GM21447 (cell line): ENCODE results near the gene UBE2L3.
"Not testable (repeated sequence)": the region's sequence is repeated elsewhere in the genome, so short reads cannot be mapped to it uniquely, and the experiment has no call there.

Experiments
- ATAC-seq: cut with Tn5 transposase; IDR thresholded peaks from one replicate; pipeline ENCODE4 v1.9.1; 2021; ENCODE audit not compliant: unreplicated experiment

Gene UBE2L3

DNA sequence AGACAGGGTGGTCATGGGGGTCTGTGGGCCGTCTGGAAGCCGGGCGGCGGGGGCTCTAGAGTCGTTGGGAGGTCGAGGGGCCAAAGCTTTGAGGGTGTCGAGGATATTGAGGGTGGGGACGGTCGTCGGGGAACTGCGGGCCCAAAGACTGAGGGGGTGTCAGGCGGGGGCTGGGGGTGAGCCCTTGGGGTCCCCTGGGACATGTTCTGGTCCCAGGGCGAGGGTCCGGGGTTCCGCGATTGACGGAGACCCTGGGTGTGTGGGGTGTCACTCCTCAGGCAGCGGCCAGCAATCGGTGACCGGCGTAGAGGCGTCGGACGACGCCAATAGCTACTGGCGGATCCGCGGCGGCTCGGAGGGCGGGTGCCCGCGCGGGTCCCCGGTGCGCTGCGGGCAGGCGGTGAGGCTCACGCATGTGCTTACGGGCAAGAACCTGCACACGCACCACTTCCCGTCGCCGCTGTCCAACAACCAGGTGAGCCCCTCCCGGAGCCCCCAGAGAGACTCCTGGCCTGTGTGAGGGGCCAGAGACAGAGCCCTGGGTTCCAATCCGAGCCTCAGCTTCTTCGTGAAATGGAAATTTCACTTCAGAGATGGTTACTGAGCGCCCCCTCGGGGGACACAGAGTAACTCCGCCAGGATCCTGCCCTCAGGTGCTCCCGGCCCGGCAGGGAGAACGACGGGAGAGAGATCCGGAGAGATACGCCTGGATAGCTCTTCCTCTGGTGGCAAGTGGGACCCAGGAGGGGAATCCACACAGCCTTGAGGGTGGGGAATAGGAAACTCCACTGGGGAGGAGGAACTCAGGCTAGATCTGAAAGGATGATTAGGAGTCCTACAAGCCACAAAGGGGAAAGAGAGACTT lies 75.3 kb downstream of the UBE2L3 start:
- no peak for ATAC-seq

DNA sequence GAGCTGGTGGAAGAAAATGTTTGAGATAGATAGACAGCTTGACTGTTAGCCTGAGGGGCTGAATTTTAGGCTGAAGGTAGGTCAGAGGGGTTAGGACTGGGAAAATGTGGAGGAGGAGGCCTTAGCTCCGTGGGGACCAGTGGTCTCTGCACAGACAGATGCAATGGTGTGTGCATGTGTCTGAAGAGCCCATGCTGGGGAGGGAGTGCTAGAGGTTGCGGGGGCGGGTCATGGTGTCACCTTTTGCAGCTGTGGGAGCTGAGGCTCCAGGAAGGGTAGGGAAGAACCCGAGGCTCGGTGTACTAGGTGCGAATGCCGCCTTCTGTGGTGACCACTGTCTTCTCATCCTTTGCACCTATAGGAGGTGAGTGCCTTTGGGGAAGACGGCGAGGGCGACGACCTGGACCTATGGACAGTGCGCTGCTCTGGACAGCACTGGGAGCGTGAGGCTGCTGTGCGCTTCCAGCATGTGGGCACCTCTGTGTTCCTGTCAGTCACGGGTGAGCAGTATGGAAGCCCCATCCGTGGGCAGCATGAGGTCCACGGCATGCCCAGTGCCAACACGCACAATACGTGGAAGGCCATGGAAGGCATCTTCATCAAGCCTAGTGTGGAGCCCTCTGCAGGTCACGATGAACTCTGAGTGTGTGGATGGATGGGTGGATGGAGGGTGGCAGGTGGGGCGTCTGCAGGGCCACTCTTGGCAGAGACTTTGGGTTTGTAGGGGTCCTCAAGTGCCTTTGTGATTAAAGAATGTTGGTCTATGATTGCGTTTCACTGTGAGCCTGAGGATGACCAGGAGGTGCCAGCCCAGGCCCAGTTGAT lies 76.2 kb downstream of the UBE2L3 start:
- ATAC-seq, result no peak

DNA sequence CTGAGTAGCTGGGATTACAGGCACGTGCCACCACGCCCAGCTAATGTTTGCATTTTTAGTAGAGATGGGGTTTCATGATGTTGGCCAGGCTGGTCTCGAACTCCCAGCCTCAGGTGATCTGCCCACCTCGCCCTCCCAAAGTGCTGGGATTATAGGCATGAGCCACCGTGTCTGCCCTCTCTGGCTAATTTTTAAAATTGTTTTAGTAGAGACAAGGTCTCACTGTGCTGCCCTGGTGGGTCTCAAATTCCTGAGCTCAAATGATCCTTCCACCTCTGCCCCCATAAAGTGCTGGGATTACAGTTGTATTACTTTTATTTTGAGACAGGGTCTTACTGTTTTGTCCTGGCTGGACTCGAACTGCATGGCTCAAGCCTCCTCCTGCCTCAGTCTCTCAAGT lies 78.0 kb downstream of the UBE2L3 start:
- ATAC-seq, result not testable (repeated sequence)

DNA sequence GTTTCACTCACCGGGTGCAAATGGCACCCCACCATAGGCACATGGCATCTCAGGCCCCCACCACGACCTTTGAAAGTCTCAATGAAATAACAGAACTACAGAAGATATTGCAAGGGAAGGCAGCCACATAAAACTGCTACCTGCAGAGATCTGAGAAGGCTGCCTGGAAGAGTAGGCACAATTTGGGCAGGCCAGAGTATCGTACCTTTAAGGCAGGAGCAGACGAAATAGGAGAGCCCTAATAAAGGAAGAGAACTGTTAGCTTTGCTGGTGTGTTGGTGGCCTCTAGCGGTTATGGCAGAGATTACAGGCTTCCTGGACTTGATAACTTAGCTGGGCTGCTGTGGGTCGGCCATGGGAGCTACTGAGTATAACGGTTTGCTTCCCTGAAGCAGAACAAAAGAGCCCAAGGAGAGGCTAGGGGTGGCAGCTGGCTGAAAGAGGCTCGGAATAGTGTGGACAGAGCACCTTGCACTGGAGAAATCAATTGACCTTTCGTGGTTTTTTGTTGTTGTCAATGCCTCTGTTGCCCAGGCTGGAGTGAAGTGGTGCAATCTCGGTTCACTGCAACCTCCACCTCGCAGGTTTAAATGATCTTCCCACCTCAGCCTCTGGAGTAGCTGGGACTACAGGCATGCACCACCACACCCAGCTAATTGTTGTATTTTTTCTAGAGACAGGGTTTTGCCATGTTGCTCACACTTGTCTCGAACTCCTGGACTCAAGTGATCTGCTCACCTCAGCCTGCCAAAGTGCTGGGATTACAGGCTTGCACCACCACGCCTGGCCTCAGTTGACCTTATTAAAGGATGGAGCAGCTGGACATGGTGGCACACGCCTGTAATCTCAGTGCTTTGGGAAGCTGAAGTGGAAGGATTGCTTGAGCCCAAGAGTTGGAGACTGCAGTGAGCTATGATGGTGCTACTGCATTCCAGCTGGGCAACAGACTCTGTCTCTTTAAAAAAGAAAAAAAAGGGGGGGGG lies 79.4 kb downstream of the UBE2L3 start:
- no peak for ATAC-seq

DNA sequence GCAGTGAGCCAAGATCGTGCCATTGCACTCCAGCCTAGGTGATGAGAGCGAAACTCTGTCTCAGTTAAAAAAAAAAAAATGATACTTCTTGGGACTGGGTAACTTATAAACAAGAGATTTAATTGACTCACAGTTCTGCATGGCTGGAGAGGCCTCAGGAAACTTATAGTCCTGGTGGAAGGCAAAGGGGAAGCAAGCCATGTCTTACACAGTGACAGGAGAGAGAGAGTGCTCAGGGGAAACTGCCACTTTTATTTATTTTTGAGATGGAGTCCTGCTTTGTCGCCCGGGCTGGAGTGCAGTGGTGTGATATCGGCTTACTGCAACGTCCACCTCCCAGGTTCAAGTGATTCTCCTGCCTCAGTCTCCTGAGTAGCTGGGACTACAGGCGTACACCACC lies 82.8 kb downstream of the UBE2L3 start:
- no peak for ATAC-seq

DNA sequence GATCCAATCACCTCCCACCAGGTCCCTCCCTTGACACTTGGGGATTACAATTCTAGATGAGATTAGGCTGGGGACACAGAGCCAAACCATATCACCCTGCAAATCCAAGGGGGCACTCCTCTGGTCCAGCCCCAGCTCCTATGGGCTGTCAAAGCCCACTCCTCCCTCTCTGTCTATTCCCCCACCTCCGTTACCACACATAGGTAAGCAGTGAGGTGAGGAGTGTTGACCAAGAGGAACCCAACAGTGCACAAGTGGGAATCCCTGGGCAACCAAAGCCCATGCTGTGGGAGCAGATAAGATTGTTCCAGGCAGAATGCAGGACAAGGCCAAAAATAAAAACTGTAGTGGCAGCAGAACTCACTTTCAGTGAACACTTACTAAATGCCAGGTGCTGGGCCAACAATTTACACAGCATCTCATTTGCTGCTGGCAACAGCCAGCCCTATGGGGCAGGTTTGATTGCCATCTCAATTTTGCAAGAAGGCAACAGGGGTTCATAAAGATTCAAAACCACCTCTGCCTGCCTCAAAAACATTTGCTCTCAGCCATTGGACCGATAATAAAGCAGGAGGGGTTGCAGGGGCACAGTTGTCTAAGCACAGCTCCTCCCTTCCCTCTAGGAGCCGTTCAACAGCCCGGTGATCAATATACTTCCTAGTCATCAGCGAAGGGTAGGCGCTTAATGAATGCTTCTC lies 83.5 kb downstream of the UBE2L3 start:
- ATAC-seq, result no peak

DNA sequence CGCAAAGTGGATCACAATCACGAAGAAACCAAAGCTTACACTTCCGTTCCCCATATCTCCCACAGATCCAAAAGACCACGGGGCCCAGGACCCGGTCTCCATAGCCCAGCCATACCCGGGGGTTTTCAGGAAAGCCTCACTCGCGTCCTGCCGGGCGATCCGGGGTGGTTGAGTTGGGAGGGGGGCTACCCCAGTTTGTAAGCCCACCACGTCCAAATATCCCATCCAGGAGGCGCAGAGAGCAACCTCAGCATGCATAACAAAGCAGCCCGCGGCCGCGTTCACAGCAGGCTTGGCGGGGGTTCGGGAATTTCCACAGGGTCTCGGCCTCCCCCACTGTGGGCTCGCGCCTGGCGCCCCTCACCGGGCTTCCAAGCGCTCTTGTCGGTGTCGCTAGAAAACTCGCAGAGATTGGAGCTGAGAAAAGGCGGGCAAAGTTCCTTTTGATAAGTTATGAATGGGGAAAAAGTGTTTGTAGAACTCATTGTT lies 84.1 kb downstream of the UBE2L3 start:
- ATAC-seq, result peak; percentile 19

DNA sequence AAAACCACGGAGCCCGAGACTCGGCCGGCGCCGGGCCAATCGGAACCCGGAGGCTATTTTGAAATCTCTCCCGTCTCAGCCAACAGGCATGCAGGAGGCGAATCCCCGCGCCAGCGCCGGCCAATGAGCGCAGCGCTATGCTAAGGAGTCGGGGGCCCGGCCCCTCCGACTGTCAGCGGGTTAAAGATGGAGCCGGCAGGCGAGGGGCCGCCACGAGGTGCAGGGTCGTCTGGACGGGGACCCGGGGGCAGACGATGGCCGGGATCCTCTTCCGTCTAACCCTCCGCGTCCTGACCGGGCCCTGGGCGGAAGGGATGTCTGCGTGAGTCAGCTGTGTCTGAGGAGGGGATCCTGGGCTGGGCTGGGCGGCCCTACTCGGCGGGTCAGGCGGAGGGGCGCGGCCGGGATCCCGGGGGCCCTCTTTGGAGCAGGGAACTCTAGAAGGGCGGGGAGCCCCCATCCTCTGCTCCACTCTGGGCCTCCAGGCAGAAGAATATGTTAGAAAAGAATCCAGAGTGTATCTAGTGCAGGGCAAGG lies 84.6 kb downstream of the UBE2L3 start:
- ATAC-seq, result peak; percentile 87

DNA sequence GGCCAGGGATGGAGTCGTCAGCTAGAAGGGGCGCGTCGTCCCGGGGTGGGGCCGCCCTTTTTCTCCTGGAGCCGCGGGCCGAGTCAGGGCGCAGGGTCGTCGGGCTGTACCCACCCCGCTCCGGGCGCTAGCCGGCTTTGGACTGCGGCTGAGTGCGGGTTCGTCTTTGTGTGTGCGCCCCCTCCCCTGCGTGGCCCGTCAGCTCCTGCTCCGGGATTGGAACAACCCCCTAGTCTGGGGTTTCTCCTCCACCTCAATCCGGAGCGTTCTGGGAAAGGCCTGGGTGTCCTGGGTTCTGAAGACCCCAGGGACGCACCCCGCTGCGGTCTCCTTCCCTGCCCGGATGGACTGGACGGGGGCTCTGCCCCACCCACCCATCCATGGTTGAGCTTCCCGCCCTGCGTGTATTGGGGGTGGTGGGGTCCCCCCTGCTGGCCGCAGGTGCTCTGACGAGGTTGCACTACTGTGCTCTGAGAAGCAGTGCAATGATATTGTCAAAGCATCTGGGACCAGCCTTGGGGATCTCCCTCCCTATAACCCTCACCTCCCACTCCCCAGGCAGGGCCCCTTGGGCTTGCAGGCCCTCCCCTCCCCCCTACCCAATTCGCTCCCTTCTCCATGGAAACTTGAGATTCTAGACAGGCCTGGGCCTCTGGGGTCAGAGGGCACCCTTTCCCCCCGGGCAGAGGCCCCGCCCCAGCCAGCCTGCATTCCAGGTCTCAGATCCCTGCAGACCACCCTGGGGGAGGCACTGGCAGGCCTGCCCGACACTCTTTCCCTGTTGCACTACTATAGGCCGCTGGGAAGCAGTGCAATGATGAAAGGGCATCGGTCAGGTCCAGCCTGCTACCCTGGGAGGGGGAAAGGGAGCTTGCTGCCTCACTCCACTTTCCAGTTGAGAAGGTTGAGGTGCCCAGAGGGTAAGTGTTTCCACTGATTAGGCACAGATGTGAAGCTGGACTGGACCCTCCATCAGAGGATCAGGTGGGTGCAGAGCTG lies 85.3 kb downstream of the UBE2L3 start:
- peak; percentile 7 for ATAC-seq

DNA sequence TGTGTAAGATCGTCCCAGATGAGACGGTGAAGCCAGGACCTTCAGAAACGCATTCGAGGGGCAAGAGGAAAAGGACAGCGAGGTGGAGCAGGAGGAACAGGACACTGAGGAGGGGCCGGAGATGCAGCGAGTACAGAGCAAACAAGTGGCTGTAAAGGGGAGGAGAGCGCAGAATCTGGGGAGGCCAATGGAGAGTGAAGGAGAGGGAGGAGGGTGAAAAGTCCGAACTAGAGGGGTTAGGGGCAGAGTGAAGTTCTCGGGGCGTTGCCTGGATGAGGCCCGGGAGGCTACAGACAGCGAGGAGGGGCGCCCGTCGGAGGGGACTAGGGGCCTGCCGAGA lies 89.5 kb downstream of the UBE2L3 start:
- no peak for ATAC-seq

DNA sequence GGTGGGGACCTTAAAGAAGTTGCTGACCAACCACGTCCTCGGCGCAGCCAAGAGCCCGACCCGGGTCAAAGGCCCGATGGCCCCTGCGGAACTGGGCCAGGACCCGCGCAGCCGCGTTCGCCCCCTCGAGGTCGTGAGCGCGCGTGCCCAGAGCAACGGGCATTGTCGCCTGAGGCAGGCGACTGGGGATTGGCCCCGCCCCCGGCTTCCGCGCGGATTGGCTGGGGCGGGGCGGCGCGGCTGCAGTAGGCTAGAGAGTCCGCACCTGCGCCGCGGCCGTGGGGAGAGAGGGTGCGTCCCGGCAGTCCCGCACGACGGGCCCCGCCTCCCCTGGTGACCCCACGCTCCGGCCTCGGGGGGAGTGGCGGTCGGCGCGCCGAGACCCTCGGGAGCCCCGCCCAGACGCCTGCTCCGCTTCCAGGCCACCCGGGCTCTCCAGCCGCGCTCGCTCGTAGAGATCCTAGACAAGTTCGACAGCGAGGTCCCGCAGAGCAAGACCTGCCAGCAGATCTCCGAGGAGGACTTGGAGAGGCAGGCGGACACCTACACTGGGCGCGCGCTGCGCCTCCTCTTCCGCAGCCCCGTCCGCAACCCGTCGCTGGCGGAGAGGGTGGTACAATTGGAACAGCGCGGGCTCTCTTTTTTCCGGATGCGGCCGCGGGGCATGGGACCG lies 90.0 kb downstream of the UBE2L3 start:
- peak; percentile 61 for ATAC-seq

DNA sequence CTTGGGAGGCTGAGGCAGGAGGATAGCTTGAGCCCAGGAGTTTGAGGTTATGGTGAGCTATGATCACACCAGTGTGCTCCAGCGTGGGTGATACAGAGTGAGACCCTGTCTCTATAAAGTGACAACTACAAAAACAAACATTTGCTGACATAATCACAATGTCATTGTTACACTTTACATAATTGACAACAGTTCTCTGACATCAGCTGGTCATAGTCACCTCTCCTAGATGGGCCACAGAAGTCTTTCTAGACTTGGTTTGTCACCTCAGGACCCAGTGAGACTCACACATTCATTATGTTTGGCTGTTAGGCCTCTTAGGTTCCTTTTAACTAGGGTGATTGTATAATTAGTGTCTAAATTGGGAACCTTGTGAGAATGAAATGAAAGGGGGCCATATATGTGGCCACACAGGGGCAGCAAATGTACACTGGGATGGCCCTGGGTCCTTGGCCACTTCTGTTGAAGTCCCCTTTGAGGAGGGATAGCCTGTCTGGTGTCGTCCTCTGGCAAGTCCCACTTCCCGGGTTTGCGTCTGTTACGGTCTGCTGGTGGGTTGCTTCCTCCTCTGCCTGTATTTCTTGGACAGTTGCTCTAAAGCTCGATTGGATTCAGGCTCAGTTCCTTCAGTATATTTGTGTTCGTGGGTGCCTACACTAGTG lies 92.5 kb downstream of the UBE2L3 start:
- ATAC-seq, result no peak

DNA sequence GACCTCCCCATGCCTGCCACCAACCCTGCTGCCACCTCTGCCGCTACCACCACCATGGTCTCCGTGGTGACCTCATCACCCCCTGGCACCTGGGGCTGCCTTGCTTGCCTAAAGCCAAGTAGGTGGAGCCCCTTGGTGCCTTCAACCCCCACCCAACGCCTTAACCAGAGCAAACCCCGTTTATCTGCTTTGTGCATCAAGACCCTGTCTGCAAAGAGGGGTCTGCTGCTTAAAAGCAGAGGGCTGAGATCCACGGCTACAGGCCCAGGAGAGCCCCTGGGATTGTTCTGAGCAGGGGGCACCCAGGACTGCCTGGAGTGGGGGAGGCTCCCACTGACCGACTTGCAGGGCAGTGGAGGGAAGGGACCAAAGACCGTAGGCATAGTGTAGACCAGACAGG lies 93.4 kb downstream of the UBE2L3 start:
- ATAC-seq, result no peak

DNA sequence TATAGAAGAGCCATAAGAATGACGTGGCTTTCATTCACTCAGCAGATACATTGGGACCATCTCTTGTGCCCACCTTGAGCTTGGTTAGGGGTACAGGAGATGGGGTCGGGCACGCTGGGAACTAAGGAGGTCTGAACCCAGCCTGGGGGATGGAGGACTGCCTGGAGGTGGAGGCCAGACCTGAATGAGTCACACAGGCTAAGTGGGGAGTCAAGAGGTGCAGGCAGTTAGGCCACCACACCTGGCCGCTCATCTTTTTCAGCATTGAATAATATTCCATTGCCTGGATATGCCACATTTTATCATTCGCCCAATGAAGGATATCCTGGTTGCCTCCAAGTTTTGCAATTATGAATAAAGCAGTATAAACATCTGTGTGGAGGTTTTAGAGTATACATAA lies 94.5 kb downstream of the UBE2L3 start:
- ATAC-seq, result no peak

DNA sequence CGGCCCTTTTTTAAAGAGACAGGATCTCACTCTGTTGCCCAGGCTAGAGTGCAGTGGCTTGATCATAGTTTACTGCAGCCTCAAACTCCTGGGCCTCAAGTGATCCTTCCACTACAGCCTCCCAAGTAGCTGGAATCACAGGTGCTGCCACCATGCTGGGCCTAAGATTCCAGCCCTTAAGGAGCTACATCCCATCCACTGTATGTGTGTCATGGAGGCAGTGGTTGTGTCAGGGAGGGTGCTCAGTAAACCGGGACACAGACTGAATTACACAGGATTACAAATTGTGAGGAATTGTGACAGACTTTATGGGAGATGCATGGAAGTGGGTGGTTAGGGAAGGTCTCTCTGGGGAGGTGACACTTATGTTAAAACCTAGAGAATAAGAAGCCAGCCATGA lies 96.2 kb downstream of the UBE2L3 start:
- ATAC-seq, result no peak

DNA sequence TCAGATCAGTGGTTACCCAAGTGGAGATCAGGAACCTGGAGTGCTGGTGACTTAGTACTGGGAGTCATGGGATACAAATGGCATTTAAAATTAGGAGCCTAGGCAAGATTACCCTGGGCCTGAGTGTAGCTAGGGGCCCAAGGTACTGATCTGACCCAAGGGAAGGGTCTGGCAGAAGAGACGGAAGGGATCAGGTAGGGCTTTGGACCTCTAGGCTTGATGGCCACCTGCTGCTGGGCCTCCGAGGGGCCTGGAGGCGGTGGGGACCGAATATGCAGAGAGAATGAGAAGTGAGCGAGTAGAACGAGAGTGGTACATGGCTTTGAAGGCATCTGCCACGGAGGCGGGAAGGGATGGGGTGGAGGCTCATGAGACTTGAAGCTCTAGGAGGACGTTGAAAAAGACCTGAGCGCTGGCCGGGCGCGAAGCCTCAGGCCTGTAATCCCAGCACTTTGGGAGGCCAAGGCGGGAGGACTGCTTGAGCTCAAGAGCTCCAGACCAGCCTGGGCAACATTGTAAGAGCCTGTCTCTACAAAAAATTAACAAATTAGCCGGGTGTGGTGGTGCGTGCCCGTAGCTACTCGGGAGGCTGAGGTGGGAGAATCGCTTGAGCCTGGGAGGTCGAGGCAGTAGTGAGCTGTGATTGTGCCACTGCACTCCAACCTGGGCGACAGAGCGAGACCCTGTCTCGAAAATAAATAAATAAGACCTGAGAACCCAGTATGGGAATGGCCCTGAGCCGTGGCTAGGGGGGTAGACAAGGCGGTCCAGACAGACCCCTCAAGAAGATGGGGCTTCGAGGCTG lies 97.7 kb downstream of the UBE2L3 start:
- ATAC-seq, result no peak

DNA sequence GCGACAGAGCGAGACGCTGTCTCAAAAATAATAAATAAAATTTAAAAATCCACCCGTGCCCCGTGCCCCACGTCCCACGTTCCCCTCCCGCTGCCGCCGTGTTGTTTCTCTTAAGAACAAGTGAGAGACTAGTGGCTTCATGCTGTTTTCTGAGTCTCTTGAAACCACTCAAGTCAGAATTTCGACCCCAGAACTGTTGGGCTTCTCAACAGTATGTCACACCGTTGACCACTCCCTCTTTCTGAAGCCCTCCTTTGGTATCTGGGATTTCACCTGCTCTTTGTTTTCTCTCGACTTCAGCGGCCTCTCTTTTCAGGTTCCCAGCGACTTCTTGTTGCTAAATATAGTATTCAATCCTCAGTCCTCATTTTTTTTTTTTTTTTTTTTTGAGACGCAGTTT lies 99.3 kb downstream of the UBE2L3 start:
- ATAC-seq, result no peak
